Right ventricle myocardium inferior (tissue), 1 donor: Measurements from ENCODE around the gene SREK1IP1. TPM values are rescaled to one million over a fixed set of nuclear protein-coding genes. Genes with fewer than 3 reads are reported as not detected.
"Not testable (repeated sequence)": the region's sequence is repeated elsewhere in the genome, so short reads cannot be mapped to it uniquely, and the experiment has no call there.

ENCODE experiments used
- ATAC-seq: fragments of 200-7000 bp; cut with Tn5 transposase; one replicate; pipeline ENCODE4 v1.9.1; 2020; ENCODE audit warnings: mild to moderate bottlenecking, moderate library complexity
- DNase-seq: peaks from one replicate; pipeline ENCODE4 v3.0.0; 2021; ENCODE audit errors: missing footprints
- intact Hi-C: fragments of 100-400 bp; cut with DNase I; formaldehyde crosslinking; loops from one replicate; pipeline ENCODE4 v1.11.0; 2022
- total RNA-seq: library from RNA; stranded (reverse); fragmentation: NEBNext Ultra II Directional; extraction: Animal tissue kit (Norgen Biotek cat#: 25700); gene quantifications from one replicate; pipeline ENCODE4 v1.2.1, GENCODE V29; 2021
- donor health status: DM: no; HTN: yes; CAD: no; lungs with severe emphysema.

The SREK1IP1 gene
- total RNA-seq, 1 donor from 2014 or later, result 11.1 TPM

- intact Hi-C loops, result no loop called here
- DNase-seq (no peak), ATAC-seq (no peak)
Measured at GRCh38 chr5:64769855-64770254, 1.4 kb upstream of the SREK1IP1 start.

DNA sequence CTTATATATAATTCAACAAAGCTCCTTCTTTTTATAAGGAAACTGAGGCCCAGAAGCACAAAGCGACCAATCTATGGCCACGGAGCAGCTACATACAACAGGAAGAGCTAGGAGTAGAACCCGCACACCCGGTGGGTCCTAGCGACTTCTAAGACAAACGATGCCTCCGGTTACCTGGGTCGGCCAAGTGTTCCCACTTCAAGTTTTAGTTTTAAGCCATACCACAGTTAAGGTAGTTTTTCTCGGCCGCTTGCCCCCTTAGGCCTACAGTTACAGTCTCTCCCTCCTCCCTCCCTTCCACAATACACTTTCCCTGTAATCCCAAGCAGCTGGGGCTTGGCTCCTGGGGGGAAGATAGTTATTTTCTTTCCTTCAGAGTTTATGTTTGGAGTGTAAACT, 533 bp downstream of the SREK1IP1 start:
- ATAC-seq (peak; percentile 17), DNase-seq (no peak)
- intact Hi-C loops, result no loop called here

DNA sequence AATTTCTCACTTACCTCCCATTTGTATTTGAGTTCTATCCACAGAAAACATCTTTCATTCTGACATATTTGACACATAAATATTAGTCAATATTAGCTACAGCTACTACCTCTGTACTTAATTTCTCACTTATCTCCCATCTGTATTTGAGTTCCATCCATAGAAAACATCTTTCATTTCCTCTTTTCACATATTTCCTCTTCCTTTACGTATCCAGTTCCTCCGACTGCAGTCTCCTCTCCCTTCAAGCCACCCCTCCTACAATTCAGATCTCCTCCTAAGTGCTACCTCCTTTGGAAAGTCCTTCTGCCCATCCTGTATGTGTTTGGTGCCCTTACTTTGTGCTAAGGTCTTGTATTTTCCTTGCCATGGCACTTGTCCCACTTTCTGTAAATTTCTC, 1.6 kb downstream of the SREK1IP1 start:
- DNase-seq (no peak), ATAC-seq (no peak)
- intact Hi-C loops, result no loop called here

DNA sequence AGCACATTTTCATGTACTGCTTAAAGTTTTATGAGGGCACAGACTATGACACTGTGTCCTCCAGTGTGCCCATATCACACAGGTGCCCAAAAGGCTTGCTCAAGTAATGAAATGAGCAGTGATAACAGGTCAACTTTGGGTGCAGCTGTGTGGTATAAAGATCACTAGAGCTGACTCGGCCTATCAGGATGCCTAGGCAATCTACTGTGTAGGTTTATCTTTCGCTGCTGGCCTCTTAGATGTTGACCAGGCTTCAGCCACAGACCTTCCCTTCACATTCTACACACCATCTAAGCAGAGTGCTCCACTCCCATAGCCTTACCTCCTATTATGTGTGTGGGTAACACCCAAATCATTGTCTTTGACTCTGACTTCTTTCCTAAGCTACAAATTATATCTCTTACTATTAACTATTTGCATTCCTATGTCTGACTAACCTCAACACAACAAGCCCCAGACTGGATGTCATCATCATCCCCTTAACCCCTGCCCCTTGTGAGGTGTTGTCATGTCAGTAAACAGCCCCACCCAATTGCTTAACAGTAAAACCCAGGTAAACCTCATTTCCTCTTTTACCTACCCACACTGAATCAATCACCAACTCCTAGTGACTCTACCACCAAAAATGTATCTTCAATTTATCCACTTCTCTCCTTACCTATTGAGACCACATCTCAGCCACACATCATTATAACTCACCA, 2.5 kb downstream of the SREK1IP1 start:
- intact Hi-C loops, result no loop called here
- DNase-seq, result no peak
- ATAC-seq, result no peak

GRCh38 chr5:64763948-64764503, 4.5 kb downstream of the SREK1IP1 start:
- DNase-seq, result no peak
- intact Hi-C loops, result no loop called here
- ATAC-seq, result no peak

DNA sequence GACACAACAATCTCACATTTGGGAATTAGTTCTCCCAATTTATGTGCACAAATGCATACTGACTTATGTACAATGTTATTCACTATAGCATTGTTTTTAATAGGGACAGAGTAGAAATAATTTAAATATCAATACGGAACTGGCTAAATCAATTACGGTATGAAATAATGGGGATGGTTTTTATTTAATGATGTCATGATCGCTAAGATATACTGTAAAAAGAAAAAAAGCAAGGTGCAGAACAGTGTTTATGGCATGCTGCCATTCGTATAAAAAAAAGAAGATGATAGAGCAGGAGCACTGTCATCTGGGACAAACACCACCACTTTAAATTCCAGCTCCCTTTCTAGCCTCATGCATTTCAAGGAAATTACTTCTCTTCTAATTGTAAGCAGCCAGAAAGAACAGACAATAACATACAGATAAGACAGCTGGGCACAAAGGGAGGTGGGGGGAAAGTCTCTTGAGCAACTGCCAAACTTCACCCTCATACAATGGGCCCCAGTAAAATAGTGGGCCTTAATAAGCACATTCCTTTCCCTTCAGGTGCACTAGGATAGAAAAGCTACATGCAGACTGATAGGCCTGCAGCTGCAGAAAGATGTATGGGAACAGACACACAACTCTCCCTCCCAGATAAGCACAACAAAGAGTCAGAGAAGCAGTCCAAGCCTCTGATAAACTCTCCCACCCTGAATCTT, 8.4 kb downstream of the SREK1IP1 start:
- intact Hi-C loops, result no loop called here
- DNase-seq, result no peak
- no peak for ATAC-seq

DNA sequence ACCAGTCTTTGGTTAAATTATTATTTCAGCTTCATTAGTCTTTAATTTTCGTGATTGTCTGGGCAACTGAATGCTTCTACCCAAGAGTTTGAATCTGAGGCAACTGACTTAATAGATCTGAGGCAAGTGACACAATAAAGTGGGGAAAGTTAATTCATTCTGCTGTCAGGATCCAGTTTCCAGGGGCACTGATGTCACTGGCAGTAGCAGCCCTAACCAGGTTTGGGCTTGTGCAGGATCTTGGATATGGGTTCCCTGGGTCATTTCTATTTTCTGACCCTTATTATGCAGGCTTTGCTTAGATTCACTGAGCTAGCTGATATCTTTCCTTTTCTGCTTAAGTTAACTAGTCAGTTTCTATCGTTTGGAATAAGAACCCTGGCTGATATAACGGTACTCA, 9.6 kb downstream of the SREK1IP1 start:
- ATAC-seq (no peak), DNase-seq (no peak)
- intact Hi-C loops, result no loop called here

DNA sequence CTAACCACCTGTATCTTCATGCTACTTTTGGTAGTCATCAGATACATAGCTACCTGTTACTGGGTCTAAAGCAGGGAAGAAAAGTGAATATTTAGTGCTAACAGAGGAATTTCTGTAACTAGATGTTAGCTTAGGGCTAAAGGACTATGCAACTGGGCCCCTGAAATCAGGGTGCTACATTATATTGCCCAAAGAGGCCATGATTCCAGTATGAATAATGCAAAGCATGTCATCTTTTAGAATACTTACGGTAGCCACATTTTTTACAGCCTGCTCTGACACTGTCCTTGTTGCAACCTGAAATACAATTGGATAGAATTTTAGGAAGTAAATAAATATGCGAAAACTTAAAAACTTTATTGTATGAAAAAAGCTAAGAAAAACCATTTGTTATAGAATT, 14.4 kb downstream of the SREK1IP1 start:
- intact Hi-C loops, result no loop called here
- ATAC-seq (no peak), DNase-seq (no peak)

- DNase-seq (no peak), ATAC-seq (no peak)
- intact Hi-C loops, result no loop called here
Measured at GRCh38 chr5:64749385-64749784, 19.1 kb downstream of the SREK1IP1 start.

GRCh38 chr5:64746446-64746845, 22.0 kb downstream of the SREK1IP1 start:
- intact Hi-C loops, result no loop called here
- ATAC-seq, result no peak

DNA sequence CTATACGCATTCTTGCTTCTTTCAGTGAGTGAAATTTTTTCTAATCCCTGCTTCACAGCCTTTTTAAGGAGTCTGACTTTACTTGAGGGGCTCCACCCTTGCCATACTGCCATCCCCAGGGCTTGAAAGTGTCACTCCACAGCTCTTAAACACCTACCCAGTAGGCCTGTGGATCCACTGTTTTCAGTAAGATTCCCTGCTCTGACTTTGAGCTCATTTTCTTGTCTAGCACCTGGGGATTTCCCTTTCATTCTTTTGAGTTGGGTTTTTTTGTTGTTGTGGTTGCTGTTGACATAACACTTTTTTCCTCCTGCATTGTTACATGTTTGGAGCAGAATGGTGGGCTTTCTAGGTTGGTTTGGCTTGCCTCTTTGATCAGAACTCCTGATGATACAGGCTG, 23.6 kb downstream of the SREK1IP1 start:
- intact Hi-C loops, result no loop called here
- ATAC-seq (no peak), DNase-seq (no peak)

More at GRCh38 chr5:64746446-64746845, 22.0 kb downstream of the SREK1IP1 start:
- no peak for DNase-seq

DNA sequence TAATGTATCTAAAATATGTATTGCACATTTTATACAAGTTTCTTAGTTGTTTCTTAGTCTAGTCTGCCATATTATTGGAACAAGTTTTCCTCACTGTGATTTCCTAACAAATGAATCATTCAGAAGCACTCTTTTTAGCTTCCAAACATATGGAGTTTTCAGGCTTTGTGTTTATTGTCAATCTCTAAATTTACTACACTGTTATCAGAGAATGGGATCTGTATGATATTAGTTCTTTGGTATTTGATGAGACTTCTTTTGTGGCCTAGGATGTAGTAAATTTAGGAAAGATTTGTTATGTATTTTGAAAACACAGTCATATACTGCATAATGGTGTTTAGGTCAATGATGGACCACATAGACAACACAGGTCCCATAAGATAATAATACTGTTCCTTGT, 25.7 kb downstream of the SREK1IP1 start:
- intact Hi-C loops, result no loop called here
- DNase-seq (no peak), ATAC-seq (no peak)

DNA sequence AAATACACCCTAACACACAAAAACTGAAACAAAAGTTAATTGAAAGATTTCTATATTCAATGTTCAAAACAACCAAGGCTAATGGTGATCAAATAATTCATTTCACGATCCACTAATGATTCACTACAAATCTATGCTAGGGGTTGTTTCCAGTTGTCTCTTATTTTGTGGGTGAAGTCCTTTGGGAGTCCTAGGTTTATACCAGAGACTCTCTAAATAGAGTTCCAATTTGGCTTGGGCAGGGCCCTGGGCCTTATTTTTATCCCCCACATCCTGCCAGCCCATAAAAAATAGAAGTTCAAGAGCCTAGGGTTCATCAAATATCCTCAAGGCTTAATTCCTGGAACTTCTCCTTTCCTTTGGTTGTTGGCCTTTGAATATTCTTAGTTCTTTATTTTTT, 26.1 kb downstream of the SREK1IP1 start:
- intact Hi-C loops, result no loop called here
- DNase-seq, result no peak
- ATAC-seq, result no peak

GRCh38 chr5:64727150-64727549, 41.3 kb downstream of the SREK1IP1 start:
- no peak for DNase-seq
- intact Hi-C loops, result no loop called here
- ATAC-seq, result no peak

DNA sequence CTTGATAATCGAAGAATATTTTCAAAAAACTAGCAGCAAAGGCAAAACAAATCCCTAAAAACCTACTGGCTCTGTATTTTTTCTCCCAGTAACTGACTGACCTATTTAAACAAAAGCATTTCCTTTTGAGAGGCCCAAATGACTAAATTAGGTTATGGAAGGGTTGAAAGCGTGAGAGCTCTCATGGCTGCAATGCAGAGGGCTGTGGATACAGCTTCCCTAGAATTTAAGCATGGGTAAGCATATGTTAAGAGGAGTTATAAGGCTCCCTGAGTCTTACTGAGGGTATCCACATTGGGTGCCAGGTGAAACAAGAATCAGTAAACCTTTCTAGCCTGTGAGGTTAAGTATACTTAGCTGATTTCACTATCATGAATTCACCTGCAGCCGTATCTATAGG, 45.9 kb downstream of the SREK1IP1 start:
- DNase-seq (no peak), ATAC-seq (no peak)
- intact Hi-C loops, result no loop called here

DNA sequence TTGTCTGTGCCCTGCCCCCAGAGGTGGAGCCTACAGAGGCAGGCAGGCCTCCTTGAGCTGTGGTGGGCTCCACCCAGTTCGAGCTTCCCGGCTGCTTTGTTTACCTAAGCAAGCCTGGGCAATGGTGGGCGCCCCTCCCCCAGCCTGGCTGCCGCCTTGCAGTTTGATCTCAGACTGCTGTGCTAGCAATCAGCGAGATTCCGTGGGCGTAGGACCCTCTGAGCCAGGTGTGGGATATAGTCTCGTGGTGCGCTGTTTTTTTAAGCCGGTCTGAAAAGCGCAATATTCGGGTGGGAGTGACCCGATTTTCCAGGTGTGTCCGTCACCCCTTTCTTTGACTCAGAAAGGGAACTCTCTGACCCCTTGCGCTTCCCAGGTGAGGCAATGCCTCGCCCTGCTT, 54.0 kb downstream of the SREK1IP1 start:
- intact Hi-C loops, DNase-seq, ATAC-seq: not testable (repeated sequence)

GRCh38 chr5:64707191-64707590, 61.3 kb downstream of the SREK1IP1 start:
- intact Hi-C loops, result no loop called here
- DNase-seq, result no peak
- no peak for ATAC-seq

DNA sequence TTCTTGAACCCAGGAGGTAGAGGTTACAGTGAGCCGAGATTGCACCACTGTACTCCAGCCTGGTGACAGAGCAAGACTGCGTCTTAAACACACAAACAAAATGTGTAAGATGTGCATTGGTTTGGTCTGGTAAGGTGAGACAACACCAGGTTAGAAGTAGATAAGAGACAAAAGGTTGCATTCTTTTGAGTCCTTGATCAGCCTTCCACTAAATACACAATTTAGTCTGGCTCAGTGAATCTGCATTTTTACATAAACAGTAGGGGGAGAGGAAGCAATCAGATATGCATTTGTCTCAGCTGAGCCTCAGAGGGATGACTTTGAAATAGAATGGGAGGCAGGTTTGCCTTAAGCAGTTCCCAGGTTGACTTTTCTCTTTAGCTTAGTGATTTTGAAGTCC, 62.4 kb downstream of the SREK1IP1 start:
- ATAC-seq, DNase-seq, intact Hi-C loops: not testable (repeated sequence)

GRCh38 chr5:64700765-64701164, 67.7 kb downstream of the SREK1IP1 start:
- DNase-seq (no peak), ATAC-seq (no peak)
- intact Hi-C loops, result no loop called here

DNA sequence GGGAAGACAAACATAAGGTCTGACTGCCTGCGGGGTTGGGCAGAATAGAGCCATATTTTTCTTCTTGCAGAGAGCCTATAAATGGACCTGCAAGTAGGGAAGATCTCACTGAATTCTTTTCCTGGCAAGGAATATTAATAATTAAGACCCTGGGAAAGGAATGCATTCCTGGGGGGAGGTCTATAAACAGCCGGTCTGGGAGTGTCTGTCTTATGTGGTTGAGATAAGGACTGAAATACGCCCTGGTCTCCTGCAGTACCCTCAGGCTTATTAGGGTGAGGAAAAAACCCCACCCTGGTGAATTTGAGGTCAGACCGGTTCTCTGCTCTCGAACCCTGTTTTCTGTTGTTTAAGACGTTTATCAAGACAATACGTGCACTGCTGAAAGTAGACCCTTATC, 72.1 kb downstream of the SREK1IP1 start:
- ATAC-seq, DNase-seq, intact Hi-C loops: not testable (repeated sequence)
